H1 (cell line): Measurements from ENCODE around the gene SLC28A1. TPM values are rescaled to one million over a fixed set of nuclear protein-coding genes. Genes with fewer than 3 reads are reported as not detected.

Experiments
- KDM1A ChIP-seq: fragments of 200-600, 300-600 bp; sonication (generic); IDR thresholded peaks from 2 replicates; pipeline ENCODE4 v1.7.1; 2016; ENCODE audit warnings: mild to moderate bottlenecking, low read length, borderline replicate concordance
- polyA plus RNA-seq, 7 experiments: library from polyadenylated mRNA; depleted of rRNA in 3 of 7; stranded (reverse) in 5 of 7; unstranded in 2 of 7; fragments of >200 nt in 5 of 7; fragments of 200-250 nt in 2 of 7; gene quantifications; 1 replicate in 5 of 7; 2 replicates in 1 of 7; 4 replicates in 1 of 7; pipeline versions ENCODE4 v1.2.1 to v1.2.3, GENCODE V29; 2011 to 2013; ENCODE audit warnings: missing spikeins in 2 of 7, mixed read lengths in 2 of 7
- total RNA-seq: library from RNA; stranded (reverse); fragmentation: NEBNext Ultra II Directional; extraction: Animal tissue kit (Norgen Biotek cat#: 25700); gene quantifications from 2 replicates; pipeline ENCODE4 v1.2.1, GENCODE V29; 2021
- TF ChIP-seq, protein P1 (sequence below), 3 experiments: IDR thresholded peaks; 1 replicate in 2 of 3; 2 replicates in 1 of 3; pipeline versions ENCODE4 v1.5.1 to v1.6.1; 2011; ENCODE audit warnings: low read length in 3 of 3, mild to moderate bottlenecking in 3 of 3, inconsistent platforms in 2 of 3, low read depth in 1 of 3, moderate library complexity in 1 of 3; ENCODE audit not compliant: insufficient read depth in 1 of 3; ENCODE audit errors: control extremely low read depth in 1 of 3

The SLC28A1 gene
- total and polyA plus RNA-seq, 2 of the 8 experiments (the other 6 are each of a cell fraction or from before 2014, with no cell fraction given): 0.09 TPM; not detected in 1

DNA sequence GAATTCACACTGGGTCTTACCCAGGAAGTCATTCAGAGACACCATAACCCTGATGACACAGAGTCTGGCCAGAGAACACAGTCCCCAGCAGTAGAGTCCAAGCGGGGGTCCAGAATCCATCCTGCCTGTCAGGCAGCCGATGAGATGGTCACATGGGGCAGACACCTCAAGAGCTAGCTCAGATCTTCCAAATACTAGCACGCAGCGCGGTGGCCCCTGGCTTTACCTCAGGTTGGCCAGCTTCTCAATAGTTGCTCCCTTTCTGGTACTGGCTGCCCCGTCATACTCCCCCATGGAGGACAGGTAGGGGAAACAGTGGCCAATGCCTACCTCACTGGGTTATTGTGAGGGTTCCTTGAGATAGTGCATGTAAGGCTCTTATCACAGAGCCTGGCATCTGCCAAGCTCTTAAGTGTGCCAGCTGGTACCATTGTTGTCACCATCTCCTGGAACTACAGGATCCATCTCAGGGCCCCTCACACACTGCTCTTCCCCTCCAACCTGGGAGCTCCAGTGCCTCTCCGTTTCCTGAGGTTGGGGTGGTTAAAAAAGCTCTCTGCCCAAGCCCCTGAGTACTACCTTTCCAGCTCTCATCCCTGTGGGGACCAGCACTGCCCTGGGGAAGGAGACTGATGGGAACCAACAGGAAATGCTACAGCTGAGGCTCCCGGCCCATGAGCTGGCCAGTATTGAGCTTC lies 3.5 kb upstream of the SLC28A1 start (continued):
- TF ChIP-seq, protein P1, sequence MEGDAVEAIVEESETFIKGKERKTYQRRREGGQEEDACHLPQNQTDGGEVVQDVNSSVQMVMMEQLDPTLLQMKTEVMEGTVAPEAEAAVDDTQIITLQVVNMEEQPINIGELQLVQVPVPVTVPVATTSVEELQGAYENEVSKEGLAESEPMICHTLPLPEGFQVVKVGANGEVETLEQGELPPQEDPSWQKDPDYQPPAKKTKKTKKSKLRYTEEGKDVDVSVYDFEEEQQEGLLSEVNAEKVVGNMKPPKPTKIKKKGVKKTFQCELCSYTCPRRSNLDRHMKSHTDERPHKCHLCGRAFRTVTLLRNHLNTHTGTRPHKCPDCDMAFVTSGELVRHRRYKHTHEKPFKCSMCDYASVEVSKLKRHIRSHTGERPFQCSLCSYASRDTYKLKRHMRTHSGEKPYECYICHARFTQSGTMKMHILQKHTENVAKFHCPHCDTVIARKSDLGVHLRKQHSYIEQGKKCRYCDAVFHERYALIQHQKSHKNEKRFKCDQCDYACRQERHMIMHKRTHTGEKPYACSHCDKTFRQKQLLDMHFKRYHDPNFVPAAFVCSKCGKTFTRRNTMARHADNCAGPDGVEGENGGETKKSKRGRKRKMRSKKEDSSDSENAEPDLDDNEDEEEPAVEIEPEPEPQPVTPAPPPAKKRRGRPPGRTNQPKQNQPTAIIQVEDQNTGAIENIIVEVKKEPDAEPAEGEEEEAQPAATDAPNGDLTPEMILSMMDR (IDR thresholded peaks at IDR 0.05; ENCODE audit: control extremely low read depth in 1 of 3, insufficient read depth in 1 of 3, low read depth in 1 of 3, low read length in 3 of 3): no peak
- no peak for TF ChIP-seq KDM1A
